Prostate gland (tissue), 2 donors: ENCODE measurements around the gene PARVG. TPM values are rescaled to one million over a fixed set of nuclear protein-coding genes. Genes with fewer than 3 reads are reported as not detected.

ENCODE experiments used
- DNase-seq: peaks from one replicate; pipeline ENCODE4 v3.0.0-alpha.2; 2019; ENCODE audit warnings: low spot score
- H3K27ac ChIP-seq, 2 donors: fragments of 200-600 bp; sonication (generic); 2 replicates each; pipeline ENCODE4 v1.5.1; 2017 to 2019
- H3K27me3 ChIP-seq: fragments of 200-600 bp; sonication (generic); replicated peaks from 2 replicates; pipeline ENCODE4 v1.5.1; 2019; ENCODE audit not compliant: insufficient read depth
- H3K36me3 ChIP-seq, 2 donors: fragments of 200-600 bp; sonication (generic); 1 replicate in 1 of 2; 2 replicates in 1 of 2; pipeline versions ENCODE4 v1.5.1 to v1.8.1; 2017 to 2019
- H3K4me1 ChIP-seq: fragments of 200-600 bp; sonication (generic); replicated peaks from 2 replicates; pipeline ENCODE4 v1.5.1; 2019
- H3K4me3 ChIP-seq, 2 donors: fragments of 200-600 bp; sonication (generic); 2 replicates each; pipeline ENCODE4 v1.5.1; 2017 to 2019
- H3K9me3 ChIP-seq: fragments of 200-600 bp; sonication (generic); 2 replicates; pipeline ENCODE4 v1.5.1; 2017
- POLR2A ChIP-seq: fragments of 450-650 bp; IDR thresholded peaks from one replicate; pipeline ENCODE4 v1.6.1; 2016; ENCODE audit warnings: antibody characterized with exemption, mild to moderate bottlenecking
- POLR2AphosphoS5 ChIP-seq: sonication (generic); formaldehyde crosslinking; IDR thresholded peaks from one replicate; pipeline ENCODE4 v1.6.1; 2017; ENCODE audit warnings: antibody characterized with exemption
- WGBS: methylation state at CpG from one replicate; pipeline ENCODE4 v1.1.5; 2018; 5-methylcytosine and 5-hydroxymethylcytosine counted together
- intact Hi-C: fragments of 100-400 bp; cut with DNase I; formaldehyde crosslinking; loops from one replicate; pipeline ENCODE4 v1.14.2; 2022
- total RNA-seq, 2 donors: library from RNA; depleted of rRNA; stranded (reverse); fragments of >200 nt; gene quantifications; one replicate each; pipeline ENCODE4 v1.1.0, GENCODE V29; 2016
- TF ChIP-seq, protein P1 (sequence below), 4 experiments: fragments of 200-600 bp in 2 of 4; fragments of 450-650 bp in 2 of 4; sonication (generic) in 2 of 4; IDR thresholded peaks; 1 replicate in 3 of 4; 2 replicates in 1 of 4; pipeline ENCODE4 v1.5.1; 2016 to 2019; ENCODE audit warnings: antibody characterized with exemption in 4 of 4, mild to moderate bottlenecking in 2 of 4, moderate library complexity in 2 of 4

Gene PARVG
- total RNA-seq, 2 donors from 2014 or later: 1.2 to 13.5 TPM

DNA sequence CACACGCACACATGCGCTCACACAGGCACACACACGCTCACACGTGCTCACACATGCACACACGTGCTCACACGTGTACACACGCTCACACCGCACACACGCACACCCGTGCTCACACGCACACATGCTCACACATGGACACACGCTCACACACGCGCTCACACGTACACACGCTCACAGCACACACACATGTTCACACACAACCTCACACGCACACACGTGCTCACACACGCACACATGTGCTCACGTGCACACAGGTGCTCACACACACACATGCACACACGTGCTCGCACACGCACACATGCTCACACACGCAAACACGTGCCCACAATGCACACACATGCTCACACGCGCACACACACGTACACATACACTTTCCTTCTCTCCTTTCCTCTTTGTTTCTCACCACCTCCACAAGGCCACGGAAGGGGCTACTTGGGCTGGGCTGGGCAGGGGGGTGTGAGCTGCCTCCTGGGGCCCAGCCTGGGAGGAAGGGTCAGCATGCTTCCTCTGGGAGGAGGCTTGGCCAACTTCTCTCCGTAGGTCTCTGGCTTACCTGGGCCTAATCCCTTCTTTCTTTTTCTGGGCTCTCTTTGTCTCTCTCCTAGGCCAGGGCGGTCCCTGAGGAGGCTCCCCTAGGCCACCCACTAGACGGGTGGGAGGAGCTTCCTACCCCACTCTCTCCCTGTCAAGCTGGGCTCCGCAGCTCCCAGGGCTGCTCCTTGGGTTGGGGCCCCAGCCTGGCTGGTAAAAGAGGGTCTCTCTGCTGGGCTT lies 34.5 kb upstream of the PARVG start:
- H3K4me1 ChIP-seq: no peaks in the 10 kb centered on the region
- no peaks in the 10 kb centered on the region for H3K27me3 ChIP-seq
- no peak overlapping the region for H3K27ac ChIP-seq
- no peak overlapping the region for H3K4me3 ChIP-seq
- 93% methylated on average over 33 of the region's 33 CpGs for WGBS
- intact Hi-C loops: no loop called here
- TF ChIP-seq POLR2A: no peak
- no peak for TF ChIP-seq POLR2AphosphoS5
- TF ChIP-seq, protein P1, sequence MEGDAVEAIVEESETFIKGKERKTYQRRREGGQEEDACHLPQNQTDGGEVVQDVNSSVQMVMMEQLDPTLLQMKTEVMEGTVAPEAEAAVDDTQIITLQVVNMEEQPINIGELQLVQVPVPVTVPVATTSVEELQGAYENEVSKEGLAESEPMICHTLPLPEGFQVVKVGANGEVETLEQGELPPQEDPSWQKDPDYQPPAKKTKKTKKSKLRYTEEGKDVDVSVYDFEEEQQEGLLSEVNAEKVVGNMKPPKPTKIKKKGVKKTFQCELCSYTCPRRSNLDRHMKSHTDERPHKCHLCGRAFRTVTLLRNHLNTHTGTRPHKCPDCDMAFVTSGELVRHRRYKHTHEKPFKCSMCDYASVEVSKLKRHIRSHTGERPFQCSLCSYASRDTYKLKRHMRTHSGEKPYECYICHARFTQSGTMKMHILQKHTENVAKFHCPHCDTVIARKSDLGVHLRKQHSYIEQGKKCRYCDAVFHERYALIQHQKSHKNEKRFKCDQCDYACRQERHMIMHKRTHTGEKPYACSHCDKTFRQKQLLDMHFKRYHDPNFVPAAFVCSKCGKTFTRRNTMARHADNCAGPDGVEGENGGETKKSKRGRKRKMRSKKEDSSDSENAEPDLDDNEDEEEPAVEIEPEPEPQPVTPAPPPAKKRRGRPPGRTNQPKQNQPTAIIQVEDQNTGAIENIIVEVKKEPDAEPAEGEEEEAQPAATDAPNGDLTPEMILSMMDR (IDR thresholded peaks at IDR 0.05): no peak
- no peaks in the 10 kb centered on the region for H3K36me3 ChIP-seq
- H3K9me3 ChIP-seq: no peaks in the 10 kb centered on the region
- DNase-seq: no peak

DNA sequence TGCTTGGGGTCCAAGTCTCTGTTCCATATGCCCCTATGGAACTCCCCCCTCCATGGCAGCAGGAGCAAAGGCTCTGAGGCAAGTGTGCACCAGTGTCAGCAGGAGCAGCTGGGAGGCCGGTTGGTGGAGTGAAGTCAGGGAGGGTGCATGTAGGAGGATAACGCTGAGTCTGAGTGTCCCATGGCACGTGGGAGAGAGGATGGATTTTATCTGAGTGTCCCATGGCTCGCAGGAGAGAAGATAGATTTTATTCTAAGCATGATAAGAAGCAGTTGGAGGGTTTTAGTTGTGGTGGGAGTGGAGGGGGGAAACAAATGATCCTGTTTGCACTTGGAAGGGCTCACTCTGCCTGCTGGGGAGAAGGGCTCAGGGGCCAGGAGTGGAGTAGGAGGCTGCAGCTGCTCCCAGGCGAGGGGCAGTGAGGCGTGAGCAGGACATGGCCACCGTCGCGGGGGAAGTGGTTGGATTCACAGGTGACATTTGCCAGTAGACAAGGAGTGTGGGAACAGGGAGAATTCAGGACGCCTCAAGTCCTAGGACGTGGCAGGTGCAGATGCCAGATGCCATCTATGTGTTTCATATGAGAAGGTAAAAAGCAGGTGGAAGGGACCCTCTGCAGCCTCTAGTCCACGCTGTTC lies 33.6 kb upstream of the PARVG start:
- DNase-seq: no peak
- H3K9me3 ChIP-seq: no peaks in the 10 kb centered on the region
- H3K4me1 ChIP-seq: no peaks in the 10 kb centered on the region
- H3K27ac ChIP-seq: no peak overlapping the region
- 85% methylated on average over 12 of the region's 12 CpGs for WGBS
- no peak overlapping the region for H3K4me3 ChIP-seq
- intact Hi-C loops: no loop called here
- TF ChIP-seq POLR2A (no peak), POLR2AphosphoS5 (no peak)
- TF ChIP-seq, protein P1 (IDR thresholded peaks at IDR 0.05): no peak
- no peaks in the 10 kb centered on the region for H3K36me3 ChIP-seq
- no peaks in the 10 kb centered on the region for H3K27me3 ChIP-seq

DNA sequence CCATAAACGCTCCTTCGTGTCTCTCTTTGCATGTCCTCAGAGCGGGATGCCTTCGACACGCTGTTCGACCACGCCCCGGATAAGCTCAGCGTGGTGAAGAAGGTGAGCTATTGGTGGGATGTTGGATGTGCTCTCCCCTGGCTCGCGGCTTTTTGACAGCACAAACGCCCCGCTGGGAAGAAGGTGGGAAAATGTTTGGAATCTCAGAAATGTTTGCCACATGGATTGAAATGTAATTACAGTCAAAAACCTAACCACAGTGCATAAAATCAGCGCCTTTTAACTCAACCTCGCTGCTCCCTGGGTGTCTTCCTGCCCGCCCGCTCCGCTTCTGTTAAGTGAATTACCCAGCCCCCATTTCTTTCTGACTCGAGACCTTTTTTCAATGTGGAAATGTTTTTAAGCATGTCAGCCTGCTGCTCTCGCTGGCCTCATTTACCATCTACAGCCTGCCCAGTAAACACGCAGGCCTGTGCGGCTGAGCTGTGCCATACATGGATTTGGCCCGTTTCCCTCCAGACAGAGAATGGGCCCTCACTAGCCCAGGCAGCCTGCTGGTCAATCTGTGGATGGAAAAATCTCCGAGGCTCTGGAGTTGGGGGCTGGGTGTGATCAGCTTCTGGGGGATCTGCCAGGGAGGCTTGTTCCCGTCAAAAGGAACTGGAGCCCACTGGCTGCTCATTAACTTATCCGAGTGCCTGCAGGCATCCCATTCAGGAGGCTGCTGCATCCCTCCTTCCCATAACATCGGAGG lies 32.7 kb upstream of the PARVG start:
- Histone ChIP-seq H3K9me3 (no peaks in the 10 kb centered on the region), H3K36me3 (no peaks in the 10 kb centered on the region), H3K27me3 (no peaks in the 10 kb centered on the region), H3K27ac (no peak overlapping the region), H3K4me1 (no peaks in the 10 kb centered on the region), H3K4me3 (no peak overlapping the region)
- DNase-seq: no peak
- 47% methylated on average over 27 of the region's 27 CpGs for WGBS
- TF ChIP-seq POLR2A: no peak
- TF ChIP-seq, protein P1 (IDR thresholded peaks at IDR 0.05): no peak
- no peak for TF ChIP-seq POLR2AphosphoS5
- intact Hi-C loops: no loop called here

DNA sequence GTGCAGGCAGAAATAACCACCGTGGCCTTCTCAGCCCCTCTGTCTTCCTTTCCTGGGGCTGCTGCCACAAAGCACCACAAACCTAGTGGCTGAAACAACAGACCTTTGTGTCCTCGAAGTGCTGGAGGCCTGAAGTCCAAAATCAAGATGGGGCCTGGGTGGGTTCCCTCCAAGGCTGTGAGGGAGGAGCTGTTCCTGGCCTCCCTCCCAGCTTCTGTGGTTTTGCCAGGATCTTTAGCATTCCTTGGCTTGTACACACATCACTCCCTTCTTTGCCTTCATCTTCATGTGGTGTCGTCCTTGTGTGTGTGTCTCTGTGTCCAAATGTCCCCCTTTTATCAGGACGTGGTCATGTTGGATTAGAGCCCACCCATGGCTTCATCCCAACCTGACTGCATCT lies 29.0 kb upstream of the PARVG start:
- Histone ChIP-seq H3K4me3 (no peak overlapping the region), H3K4me1 (no peaks in the 10 kb centered on the region), H3K27me3 (no peaks in the 10 kb centered on the region), H3K36me3 (no peaks in the 10 kb centered on the region), H3K27ac (no peak overlapping the region), H3K9me3 (no peaks in the 10 kb centered on the region)
- TF ChIP-seq POLR2A (no peak), POLR2AphosphoS5 (no peak)
- TF ChIP-seq, protein P1 (IDR thresholded peaks at IDR 0.05): no peak
- intact Hi-C loops: no loop called here
- no peak for DNase-seq
- 47% methylated on average over 4 of the region's 4 CpGs for WGBS
